Liver (tissue), 9 donors: ENCODE results near the gene SALL3. TPM values are rescaled to one million over a fixed set of nuclear protein-coding genes. Genes with fewer than 3 reads are reported as not detected.

Experiments used
- DNase-seq: peaks from one replicate; pipeline ENCODE4 v3.0.0-alpha.2; 2017; ENCODE audit warnings: low spot score
- H3K27ac ChIP-seq, 2 donors: one replicate each; pipeline ENCODE4 v1.7.0; 2013; ENCODE audit warnings: inconsistent platforms in 2 of 2, low read length in 2 of 2, control low read depth in 1 of 2, low read depth in 1 of 2, mild to moderate bottlenecking in 1 of 2
- H3K27me3 ChIP-seq, 4 donors: one replicate each; pipeline versions ENCODE4 v1.6.1 to v1.7.0; 2013; ENCODE audit warnings: low read length in 3 of 4, inconsistent platforms in 1 of 4, mild to moderate bottlenecking in 1 of 4, moderate library complexity in 1 of 4; ENCODE audit not compliant: control insufficient read depth in 4 of 4, insufficient read depth in 4 of 4
- H3K36me3 ChIP-seq, 4 donors: one replicate each; pipeline versions ENCODE4 v1.6.1 to v1.7.0; 2013; ENCODE audit warnings: low read length in 3 of 4, mild to moderate bottlenecking in 3 of 4, low read depth in 1 of 4, moderate library complexity in 1 of 4; ENCODE audit not compliant: control insufficient read depth in 4 of 4, insufficient read depth in 3 of 4
- H3K4me1 ChIP-seq, 4 donors: one replicate each; pipeline versions ENCODE4 v1.6.1 to v1.7.0; 2013; ENCODE audit warnings: low read length in 3 of 4, mild to moderate bottlenecking in 3 of 4, moderate library complexity in 1 of 4; ENCODE audit not compliant: control insufficient read depth in 4 of 4, insufficient read depth in 4 of 4
- H3K4me3 ChIP-seq, 3 donors: one replicate each; pipeline versions ENCODE4 v1.6.1 to v1.7.0; 2013; ENCODE audit warnings: low read length in 3 of 3, control low read depth in 1 of 3, low read depth in 1 of 3, mild to moderate bottlenecking in 1 of 3
- H3K9ac ChIP-seq, 2 donors: one replicate each; pipeline ENCODE4 v1.7.0; 2013; ENCODE audit warnings: low read length in 2 of 2, mild to moderate bottlenecking in 2 of 2, moderate library complexity in 2 of 2, control low read depth in 1 of 2, low read depth in 1 of 2
- H3K9me3 ChIP-seq, 4 donors: one replicate each; pipeline versions ENCODE4 v1.6.1 to v1.7.0; 2013; ENCODE audit warnings: low read length in 3 of 4; ENCODE audit not compliant: control insufficient read depth in 4 of 4
- FOXA1 ChIP-seq: IDR thresholded peaks from 2 replicates; pipeline ENCODE4 v1.6.1; 2016; ENCODE audit warnings: antibody characterized with exemption
- FOXA2 ChIP-seq: IDR thresholded peaks from 2 replicates; pipeline ENCODE4 v1.6.1; 2016; ENCODE audit warnings: antibody characterized with exemption
- GABPA ChIP-seq, 2 donors: IDR thresholded peaks in 1 of 2; conservative IDR thresholded peaks in 1 of 2; 2 replicates each; pipeline ENCODE4 v1.6.1; 2016; ENCODE audit warnings: antibody characterized with exemption in 2 of 2, mild to moderate bottlenecking in 1 of 2, moderate library complexity in 1 of 2
- HNF4A ChIP-seq, 2 donors: conservative IDR thresholded peaks; 2 replicates each; pipeline ENCODE4 v1.6.1; 2016; ENCODE audit warnings: antibody characterized with exemption in 2 of 2, mild to moderate bottlenecking in 2 of 2
- JUND ChIP-seq, 2 donors: IDR thresholded peaks; 2 replicates each; pipeline ENCODE4 v1.6.1; 2016; ENCODE audit warnings: antibody characterized with exemption in 2 of 2
- NR2F2 ChIP-seq: IDR thresholded peaks from 2 replicates; pipeline ENCODE4 v1.6.1; 2016; ENCODE audit warnings: antibody characterized with exemption
- RAD21 ChIP-seq, 2 donors: IDR thresholded peaks; 2 replicates each; pipeline ENCODE4 v1.6.1; 2016; ENCODE audit warnings: antibody characterized with exemption in 2 of 2, mild to moderate bottlenecking in 2 of 2
- RXRA ChIP-seq, 2 donors: IDR thresholded peaks; 2 replicates each; pipeline ENCODE4 v1.6.1; 2017 to 2018; ENCODE audit warnings: antibody characterized with exemption in 2 of 2, mild to moderate bottlenecking in 1 of 2
- SP1 ChIP-seq: IDR thresholded peaks from 2 replicates; pipeline ENCODE4 v1.6.1; 2018; ENCODE audit warnings: antibody characterized with exemption, mild to moderate bottlenecking
- TAF1 ChIP-seq: conservative IDR thresholded peaks from 2 replicates; pipeline ENCODE4 v1.6.1; 2016; ENCODE audit warnings: antibody characterized with exemption, mild to moderate bottlenecking
- YY1 ChIP-seq: IDR thresholded peaks from 2 replicates; pipeline ENCODE4 v1.6.1; 2016; ENCODE audit warnings: antibody characterized with exemption, mild to moderate bottlenecking
- WGBS: extraction: QIAGEN DNeasy Blood & Tissue Kit; methylation state at CpG from one replicate; pipeline ENCODE4 v1.1.7; 2013; 5-methylcytosine and 5-hydroxymethylcytosine counted together
- polyA plus RNA-seq, 2 donors: library from polyadenylated mRNA; stranded (reverse) in 1 of 2; unstranded in 1 of 2; fragments of 200-250 nt in 1 of 2; fragments of >200 nt in 1 of 2; fragmentation: Nextera tagmentation in 1 of 2; extraction: Ambion mirVana in 1 of 2; gene quantifications; one replicate each; pipeline versions ENCODE4 v1.2.1 to v1.2.3, GENCODE V29; 2013 to 2015
- total RNA-seq, 2 donors: library from RNA; depleted of rRNA; stranded (reverse); fragments of >200 nt; gene quantifications; one replicate each; pipeline ENCODE4 v1.2.3, GENCODE V29; 2014
- TF ChIP-seq, protein P1 (sequence below): IDR thresholded peaks from 2 replicates; pipeline ENCODE4 v1.6.1; 2016; ENCODE audit warnings: antibody characterized with exemption
- TF ChIP-seq, protein P2 (sequence below): fragments of 150-350 bp; IDR thresholded peaks from 2 replicates; pipeline ENCODE4 v1.5.1; 2017; ENCODE audit warnings: improper control_type of control experiment, low read depth, low read length; ENCODE audit not compliant: missing input control
- TF ChIP-seq, protein P3 (sequence below): IDR thresholded peaks from 2 replicates; pipeline ENCODE4 v1.6.1; 2016; ENCODE audit warnings: antibody characterized with exemption, mild to moderate bottlenecking
- TF ChIP-seq, protein P4 (sequence below): IDR thresholded peaks from 2 replicates; pipeline ENCODE4 v1.6.1; 2016; ENCODE audit warnings: antibody characterized with exemption
- donor health status: healthy.
- donor health status: healthy.
- donor health status: healthy.
- donor health status: healthy.
- donor health status: healthy.

SALL3 gene
- total and polyA plus RNA-seq, 4 donors = not detected

DNA sequence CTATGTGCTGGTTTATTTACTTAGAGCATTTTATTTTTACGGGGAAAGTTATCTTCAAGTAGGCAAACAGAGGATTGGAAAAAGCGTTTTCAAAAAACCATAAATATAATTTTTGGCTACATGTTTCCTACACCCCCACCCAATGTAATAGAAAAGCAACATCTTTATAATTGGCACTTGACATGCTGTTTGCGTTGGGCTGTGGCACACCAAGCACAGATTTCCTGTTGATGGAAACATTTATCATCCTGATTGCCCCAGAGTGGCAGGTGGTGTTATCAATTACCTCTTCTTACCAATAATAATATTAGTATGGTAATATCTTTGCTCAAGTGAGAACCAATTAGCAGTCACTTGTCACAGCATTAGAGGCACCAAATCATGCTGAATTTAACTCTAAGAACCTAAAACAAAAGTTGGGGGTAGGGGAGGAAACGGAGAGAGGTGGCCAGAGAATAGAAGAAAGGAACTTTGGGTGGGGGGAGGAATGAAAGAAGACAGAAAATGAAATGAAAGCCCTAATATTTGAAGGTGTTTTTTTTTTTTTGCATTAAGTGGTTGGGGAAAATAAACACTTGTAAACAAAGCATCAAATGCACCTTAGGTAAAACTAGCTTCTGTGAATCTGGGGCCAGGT is 3.8 kb upstream of the SALL3 start:
- DNase-seq = no peak
- H3K36me3 ChIP-seq = no peaks in the 10 kb centered on the region
- H3K27me3 ChIP-seq = peaks cover 0 to 54% (median 26%) of the 10 kb centered on the region in 4 donors
- no peak overlapping the region for H3K27ac ChIP-seq
- H3K9me3 ChIP-seq = peaks cover 0 to 2% (median 0%) of the 10 kb centered on the region in 4 donors
- WGBS = 10% methylated on average over 4 of the region's 4 CpGs
- H3K9ac ChIP-seq = no peak overlapping the region
- TF ChIP-seq TAF1 (no peak), RXRA (IDR thresholded peaks at IDR 0.05) (no peak), RAD21 (IDR thresholded peaks at IDR 0.05) (no peak), SP1 (no peak), HNF4A (conservative IDR thresholded peaks at IDR 0.05) (no peak), NR2F2 (no peak)
- TF ChIP-seq, protein P1, sequence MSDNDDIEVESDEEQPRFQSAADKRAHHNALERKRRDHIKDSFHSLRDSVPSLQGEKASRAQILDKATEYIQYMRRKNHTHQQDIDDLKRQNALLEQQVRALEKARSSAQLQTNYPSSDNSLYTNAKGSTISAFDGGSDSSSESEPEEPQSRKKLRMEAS = no peak
- H3K4me1 ChIP-seq = peaks cover 18 to 36% (median 23%) of the 10 kb centered on the region in 4 donors
- H3K4me3 ChIP-seq = no peak overlapping the region

DNA sequence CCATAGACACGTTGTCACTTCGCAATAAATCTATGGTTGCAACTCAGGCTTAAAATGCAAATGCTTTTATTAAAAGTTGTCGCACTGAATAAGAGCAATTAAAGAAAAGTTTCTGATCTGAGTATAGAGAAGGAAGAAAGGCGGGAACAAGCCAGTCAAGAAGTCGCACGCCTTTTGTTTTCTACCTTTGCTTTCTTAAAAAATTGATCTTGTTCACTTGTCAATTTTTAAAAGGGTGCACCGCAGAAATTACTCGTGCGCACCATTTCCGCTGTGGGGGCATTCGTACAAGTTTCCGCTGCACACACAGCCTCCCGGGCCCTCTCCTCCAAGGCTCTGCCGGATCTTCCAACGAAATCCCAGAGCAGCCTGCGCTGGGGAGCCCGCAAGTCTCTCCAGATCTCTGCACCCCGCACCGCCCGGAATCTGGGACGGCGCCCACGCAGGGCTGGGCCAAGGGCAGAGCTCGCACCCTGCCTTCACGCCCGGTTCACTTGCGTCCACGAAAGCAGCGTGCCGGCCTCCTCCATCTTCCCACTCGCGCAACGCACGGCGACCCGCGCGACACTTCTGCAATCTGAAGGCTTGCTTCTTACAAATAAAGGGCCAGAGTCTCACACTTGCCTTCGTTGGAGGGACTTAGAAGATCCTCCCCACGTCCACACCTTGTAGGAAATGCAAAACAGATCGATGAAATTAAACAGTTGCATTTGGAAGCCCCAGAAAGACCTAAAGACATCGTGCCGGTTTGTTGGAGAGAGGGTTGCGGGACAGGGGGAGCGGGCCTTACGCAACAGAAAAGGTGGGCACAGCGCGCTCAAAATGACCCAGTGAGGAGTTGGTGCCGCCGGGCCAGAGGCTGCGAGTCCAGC is 2.6 kb upstream of the SALL3 start:
- Histone ChIP-seq H3K9me3 (peaks cover 0 to 2% (median 0%) of the 10 kb centered on the region in 4 donors), H3K4me1 (peaks cover 19 to 42% (median 26%) of the 10 kb centered on the region in 4 donors), H3K27me3 (peaks cover 0 to 55% (median 21%) of the 10 kb centered on the region in 4 donors), H3K36me3 (no peaks in the 10 kb centered on the region), H3K4me3 (no peak overlapping the region), H3K27ac (no peak overlapping the region), H3K9ac (no peak overlapping the region)
- WGBS = 7% methylated on average over 51 of the region's 51 CpGs
- TF ChIP-seq, protein P1 = no peak
- TF ChIP-seq, protein P2, sequence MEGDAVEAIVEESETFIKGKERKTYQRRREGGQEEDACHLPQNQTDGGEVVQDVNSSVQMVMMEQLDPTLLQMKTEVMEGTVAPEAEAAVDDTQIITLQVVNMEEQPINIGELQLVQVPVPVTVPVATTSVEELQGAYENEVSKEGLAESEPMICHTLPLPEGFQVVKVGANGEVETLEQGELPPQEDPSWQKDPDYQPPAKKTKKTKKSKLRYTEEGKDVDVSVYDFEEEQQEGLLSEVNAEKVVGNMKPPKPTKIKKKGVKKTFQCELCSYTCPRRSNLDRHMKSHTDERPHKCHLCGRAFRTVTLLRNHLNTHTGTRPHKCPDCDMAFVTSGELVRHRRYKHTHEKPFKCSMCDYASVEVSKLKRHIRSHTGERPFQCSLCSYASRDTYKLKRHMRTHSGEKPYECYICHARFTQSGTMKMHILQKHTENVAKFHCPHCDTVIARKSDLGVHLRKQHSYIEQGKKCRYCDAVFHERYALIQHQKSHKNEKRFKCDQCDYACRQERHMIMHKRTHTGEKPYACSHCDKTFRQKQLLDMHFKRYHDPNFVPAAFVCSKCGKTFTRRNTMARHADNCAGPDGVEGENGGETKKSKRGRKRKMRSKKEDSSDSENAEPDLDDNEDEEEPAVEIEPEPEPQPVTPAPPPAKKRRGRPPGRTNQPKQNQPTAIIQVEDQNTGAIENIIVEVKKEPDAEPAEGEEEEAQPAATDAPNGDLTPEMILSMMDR = no peak
- TF ChIP-seq NR2F2 = no peak
- DNase-seq = no peak

DNA sequence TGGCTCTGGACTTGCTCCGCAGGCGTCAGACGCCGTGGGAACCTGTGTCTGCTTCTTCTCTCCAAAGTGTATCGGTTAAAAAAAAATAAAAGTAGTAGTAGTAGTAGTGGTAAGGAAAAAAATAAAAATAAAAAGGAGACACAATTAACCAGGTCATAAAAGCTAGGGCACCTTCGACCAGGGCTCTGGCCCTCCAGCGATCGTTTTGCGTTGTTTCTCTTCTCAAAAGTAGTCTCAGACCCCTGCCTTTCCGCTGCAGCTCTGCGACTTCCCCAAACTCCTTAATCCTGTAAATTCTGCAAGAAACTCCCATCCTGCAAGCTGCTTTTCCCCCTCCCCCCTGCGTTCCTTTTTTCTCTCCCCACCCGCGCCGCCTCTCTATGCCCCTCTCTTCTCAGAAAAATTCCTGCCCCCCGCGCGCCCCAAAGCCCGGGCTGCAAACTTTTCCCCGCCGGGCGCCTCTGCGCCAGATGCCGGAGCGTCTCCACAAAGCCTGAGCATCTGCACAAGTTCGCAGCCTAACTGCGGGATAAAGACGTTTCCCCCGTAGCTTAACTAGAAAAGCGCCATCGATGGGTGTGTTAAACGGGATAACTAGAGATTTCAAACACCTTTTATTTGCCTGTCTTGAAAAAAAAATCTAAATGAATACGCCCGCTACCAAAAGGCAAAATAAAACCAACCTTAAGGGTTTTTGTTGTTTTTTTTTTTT is 1.8 kb upstream of the SALL3 start:
- peaks cover 0 to 47% (median 22%) of the 10 kb centered on the region in 4 donors for H3K27me3 ChIP-seq
- no peaks in the 10 kb centered on the region for H3K36me3 ChIP-seq
- H3K4me3 ChIP-seq = no peak overlapping the region
- H3K9me3 ChIP-seq = peaks cover 0 to 2% (median 0%) of the 10 kb centered on the region in 4 donors
- WGBS = 4% methylated on average over 34 of the region's 34 CpGs
- TF ChIP-seq HNF4A (conservative IDR thresholded peaks at IDR 0.05) = no peak
- TF ChIP-seq, protein P3, sequence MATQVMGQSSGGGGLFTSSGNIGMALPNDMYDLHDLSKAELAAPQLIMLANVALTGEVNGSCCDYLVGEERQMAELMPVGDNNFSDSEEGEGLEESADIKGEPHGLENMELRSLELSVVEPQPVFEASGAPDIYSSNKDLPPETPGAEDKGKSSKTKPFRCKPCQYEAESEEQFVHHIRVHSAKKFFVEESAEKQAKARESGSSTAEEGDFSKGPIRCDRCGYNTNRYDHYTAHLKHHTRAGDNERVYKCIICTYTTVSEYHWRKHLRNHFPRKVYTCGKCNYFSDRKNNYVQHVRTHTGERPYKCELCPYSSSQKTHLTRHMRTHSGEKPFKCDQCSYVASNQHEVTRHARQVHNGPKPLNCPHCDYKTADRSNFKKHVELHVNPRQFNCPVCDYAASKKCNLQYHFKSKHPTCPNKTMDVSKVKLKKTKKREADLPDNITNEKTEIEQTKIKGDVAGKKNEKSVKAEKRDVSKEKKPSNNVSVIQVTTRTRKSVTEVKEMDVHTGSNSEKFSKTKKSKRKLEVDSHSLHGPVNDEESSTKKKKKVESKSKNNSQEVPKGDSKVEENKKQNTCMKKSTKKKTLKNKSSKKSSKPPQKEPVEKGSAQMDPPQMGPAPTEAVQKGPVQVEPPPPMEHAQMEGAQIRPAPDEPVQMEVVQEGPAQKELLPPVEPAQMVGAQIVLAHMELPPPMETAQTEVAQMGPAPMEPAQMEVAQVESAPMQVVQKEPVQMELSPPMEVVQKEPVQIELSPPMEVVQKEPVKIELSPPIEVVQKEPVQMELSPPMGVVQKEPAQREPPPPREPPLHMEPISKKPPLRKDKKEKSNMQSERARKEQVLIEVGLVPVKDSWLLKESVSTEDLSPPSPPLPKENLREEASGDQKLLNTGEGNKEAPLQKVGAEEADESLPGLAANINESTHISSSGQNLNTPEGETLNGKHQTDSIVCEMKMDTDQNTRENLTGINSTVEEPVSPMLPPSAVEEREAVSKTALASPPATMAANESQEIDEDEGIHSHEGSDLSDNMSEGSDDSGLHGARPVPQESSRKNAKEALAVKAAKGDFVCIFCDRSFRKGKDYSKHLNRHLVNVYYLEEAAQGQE = no peak
- TF ChIP-seq FOXA1 = no peak
- TF ChIP-seq, protein P4, sequence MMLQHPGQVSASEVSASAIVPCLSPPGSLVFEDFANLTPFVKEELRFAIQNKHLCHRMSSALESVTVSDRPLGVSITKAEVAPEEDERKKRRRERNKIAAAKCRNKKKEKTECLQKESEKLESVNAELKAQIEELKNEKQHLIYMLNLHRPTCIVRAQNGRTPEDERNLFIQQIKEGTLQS = no peak
- no peak for TF ChIP-seq YY1
- no peak for TF ChIP-seq TAF1
- TF ChIP-seq JUND (IDR thresholded peaks at IDR 0.05) = no peak
- TF ChIP-seq FOXA2 = no peak
- TF ChIP-seq, protein P1 = no peak
- no peak for TF ChIP-seq RXRA (IDR thresholded peaks at IDR 0.05)
- no peak for TF ChIP-seq GABPA (IDR thresholded peaks at IDR 0.05 in 1 of 2, conservative IDR thresholded peaks at IDR 0.05 in 1 of 2)
- peaks cover 19 to 42% (median 26%) of the 10 kb centered on the region in 4 donors for H3K4me1 ChIP-seq
- H3K27ac ChIP-seq = no peak overlapping the region
- H3K9ac ChIP-seq = no peak overlapping the region
- no peak for DNase-seq
